LNCaP clone FGC (cell line): ENCODE results near the gene SYT9.

Source experiments
- DNase-seq: peaks from one replicate; pipeline ENCODE4 v3.0.0-alpha.2; 2011; ENCODE audit warnings: low read depth
- H3K4me3 ChIP-seq: 2 replicates; pipeline ENCODE4 v1.5.1; 2011; ENCODE audit warnings: mild to moderate bottlenecking, low read depth, low read length, control low read depth
- TF ChIP-seq, protein P1 (sequence below): IDR thresholded peaks from 2 replicates; pipeline ENCODE4 v1.5.1; 2012; ENCODE audit warnings: mild to moderate bottlenecking; ENCODE audit not compliant: control insufficient read depth, insufficient read depth; ENCODE audit errors: extremely low read depth

Gene SYT9

DNA sequence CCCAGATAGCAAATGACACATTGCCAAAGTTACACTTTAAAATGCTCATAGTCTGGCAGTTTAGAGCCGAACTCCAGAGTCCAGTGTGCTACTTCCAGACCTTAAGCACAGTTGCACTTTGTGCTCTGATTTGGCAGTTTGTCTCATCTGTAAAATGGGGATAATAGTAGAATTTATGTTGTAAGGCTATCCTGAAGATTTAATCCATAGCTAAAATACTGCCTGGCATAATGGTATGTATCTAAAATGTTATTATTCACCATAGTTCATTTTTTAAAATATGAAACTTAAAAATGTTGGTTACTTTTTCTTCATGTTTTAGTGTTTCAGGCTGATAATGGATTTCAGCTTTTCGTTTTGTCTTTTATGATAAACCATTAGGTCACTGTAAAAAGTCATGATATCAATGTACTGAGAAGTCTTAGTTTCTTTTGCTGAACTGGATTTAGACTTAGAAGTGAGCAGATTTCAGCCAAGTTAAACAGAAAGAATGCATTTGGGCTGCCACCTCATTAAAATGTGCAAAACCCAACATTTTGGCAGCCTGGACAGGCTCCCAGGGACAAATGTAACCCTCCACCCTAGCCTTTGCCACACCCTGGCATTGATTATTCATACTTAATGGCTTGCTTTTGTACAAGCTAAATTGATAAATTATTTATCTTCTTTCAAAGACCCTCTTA, 234.5 kb downstream of the SYT9 start:
- no peak overlapping the region for H3K4me3 ChIP-seq
- no peak for DNase-seq
- TF ChIP-seq, protein P1, sequence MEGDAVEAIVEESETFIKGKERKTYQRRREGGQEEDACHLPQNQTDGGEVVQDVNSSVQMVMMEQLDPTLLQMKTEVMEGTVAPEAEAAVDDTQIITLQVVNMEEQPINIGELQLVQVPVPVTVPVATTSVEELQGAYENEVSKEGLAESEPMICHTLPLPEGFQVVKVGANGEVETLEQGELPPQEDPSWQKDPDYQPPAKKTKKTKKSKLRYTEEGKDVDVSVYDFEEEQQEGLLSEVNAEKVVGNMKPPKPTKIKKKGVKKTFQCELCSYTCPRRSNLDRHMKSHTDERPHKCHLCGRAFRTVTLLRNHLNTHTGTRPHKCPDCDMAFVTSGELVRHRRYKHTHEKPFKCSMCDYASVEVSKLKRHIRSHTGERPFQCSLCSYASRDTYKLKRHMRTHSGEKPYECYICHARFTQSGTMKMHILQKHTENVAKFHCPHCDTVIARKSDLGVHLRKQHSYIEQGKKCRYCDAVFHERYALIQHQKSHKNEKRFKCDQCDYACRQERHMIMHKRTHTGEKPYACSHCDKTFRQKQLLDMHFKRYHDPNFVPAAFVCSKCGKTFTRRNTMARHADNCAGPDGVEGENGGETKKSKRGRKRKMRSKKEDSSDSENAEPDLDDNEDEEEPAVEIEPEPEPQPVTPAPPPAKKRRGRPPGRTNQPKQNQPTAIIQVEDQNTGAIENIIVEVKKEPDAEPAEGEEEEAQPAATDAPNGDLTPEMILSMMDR, result no peak

DNA sequence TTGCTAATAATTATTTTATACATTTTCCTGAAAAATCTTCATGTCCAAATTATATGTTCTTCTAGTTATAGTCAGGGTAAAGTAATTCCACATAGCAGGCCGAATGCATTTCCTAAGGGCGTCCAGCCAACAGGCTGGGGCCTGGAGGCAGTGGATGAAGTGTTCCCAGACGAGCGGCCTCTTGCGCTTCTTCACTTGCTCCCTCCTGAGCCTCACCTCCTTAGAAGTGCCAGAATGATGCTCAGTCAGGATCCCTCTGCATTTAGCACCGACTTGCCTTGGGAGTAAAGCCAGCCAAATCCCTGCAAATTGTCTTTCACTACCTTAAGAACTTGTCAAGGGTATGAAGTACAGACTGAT, 235.1 kb downstream of the SYT9 start:
- TF ChIP-seq, protein P1, result no peak
- H3K4me3 ChIP-seq, result no peak overlapping the region
- no peak for DNase-seq

DNA sequence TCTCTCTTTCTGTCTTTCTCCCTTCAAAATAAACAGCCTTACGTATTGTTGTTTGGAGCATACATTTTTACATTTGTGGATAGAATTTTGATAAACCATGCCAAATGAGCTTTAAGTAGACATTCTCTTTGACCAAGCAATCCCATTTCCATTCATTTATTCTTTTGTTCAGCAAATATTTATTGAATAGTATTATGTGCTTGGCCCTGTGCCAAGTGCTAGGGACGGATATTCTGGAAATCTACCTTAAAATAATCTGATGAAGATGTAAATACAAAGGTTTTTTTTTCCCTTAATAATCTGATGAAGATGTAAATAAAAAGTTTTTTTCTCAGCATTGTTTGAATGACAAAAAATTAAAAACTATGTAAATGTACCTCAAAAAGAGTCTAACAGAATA, 235.7 kb downstream of the SYT9 start:
- TF ChIP-seq, protein P1, result no peak
- DNase-seq, result no peak
- no peak overlapping the region for H3K4me3 ChIP-seq

DNA sequence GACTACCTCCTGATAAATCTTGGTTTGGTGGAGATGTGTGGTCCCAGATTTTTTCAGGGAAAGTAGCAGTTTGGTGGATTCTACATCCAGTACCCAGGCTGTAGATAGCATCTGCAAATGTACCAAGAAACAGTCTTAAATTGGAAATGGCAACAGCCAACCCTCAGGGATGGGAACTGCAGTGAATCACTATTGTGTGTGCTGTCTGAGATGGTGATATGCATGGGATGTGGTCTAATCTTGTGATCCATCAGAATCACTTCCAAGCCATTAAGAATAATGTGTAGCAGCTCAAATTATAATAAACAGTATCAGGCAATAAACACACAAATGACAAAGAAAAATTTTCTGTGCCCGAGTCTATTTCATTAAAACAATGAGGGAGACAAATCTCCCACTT, 237.0 kb downstream of the SYT9 start:
- no peak overlapping the region for H3K4me3 ChIP-seq
- no peak for DNase-seq
- TF ChIP-seq, protein P1, result no peak

DNA sequence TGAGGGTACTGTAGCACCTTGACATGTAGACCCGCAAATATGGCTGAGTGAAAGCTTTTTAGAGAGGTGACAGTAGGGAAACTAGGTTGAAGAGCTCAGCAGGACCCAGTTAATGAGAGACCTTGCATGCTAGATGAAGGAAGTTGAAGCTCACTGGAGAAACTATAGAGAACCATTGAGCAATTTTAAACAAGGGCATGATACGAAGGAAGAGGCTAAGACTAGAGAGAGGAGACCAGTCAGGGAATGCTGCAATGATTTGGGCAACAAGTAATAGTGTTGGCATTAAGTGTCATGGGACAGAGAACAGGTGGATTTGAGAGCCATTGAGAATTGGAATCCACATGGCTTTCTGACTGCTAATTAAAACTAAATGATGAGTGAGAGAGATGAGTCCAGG, 237.7 kb downstream of the SYT9 start:
- DNase-seq, result no peak

DNA sequence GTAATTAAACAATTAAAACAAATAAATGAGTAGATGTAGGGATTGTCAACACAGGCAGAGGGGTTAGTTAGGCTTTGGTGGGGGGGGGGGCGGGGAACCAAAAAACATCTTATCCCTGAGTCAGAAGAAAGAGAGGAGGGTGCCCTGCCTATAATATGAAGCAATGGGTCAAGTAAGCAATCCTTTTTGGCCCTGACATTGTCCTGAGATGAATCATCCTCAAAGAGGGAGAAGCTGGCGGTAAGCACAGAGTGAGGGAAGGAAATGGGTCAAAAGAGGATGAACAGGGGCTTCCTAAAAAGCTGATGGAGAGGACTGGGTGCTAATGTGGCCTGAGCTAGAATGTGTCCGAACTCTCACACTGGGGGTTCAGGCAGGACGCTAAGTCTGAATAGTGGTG, 238.3 kb downstream of the SYT9 start:
- TF ChIP-seq, protein P1, result no peak
- no peak overlapping the region for H3K4me3 ChIP-seq
- DNase-seq, result no peak

More for the DNA sequence above, 237.7 kb downstream of the SYT9 start:
- TF ChIP-seq, protein P1, result no peak
- H3K4me3 ChIP-seq, result no peak overlapping the region

DNA sequence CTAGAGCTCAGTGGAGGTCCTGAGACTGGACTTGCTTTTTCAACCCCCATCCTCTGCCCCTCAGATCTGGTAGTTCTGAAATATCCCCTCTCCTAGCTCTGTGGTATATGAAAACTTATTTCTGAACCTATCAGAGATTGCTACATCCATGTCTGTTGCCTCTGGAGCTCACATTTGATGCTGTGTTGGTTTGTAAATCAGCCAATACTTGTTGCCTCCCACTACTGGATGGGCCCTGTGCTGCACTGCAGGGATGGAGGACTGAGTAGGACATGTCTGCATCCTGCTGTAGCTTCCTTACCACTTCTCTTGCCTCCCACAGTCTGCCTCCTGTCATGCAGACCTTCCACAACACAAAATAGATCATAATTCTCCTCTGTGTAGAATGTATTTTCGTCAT, 238.8 kb downstream of the SYT9 start:
- DNase-seq, result no peak
- TF ChIP-seq, protein P1, result no peak
- no peak overlapping the region for H3K4me3 ChIP-seq
